Measurements from ENCODE around the gene HAO2.

HAO2 gene

GRCh38 chr1:119420638-119421037 is 52.1 kb downstream of the HAO2 start:
- H3K4me3 ChIP-seq (replicated peaks; ENCODE audit: low read depth, low read length): no peak overlapping the region
- no peak for TF ChIP-seq CTCF (IDR thresholded peaks at IDR 0.05; ENCODE audit: low read length, missing control alignments)
- no peak for DNase-seq (ENCODE audit: low read depth)

- no peak for DNase-seq (ENCODE audit: low read depth)
- H3K4me3 ChIP-seq (replicated peaks; ENCODE audit: low read depth, low read length): no peak overlapping the region
- no peak for TF ChIP-seq CTCF (IDR thresholded peaks at IDR 0.05; ENCODE audit: low read length, missing control alignments)
Measured at GRCh38 chr1:119422631-119423030, 54.0 kb downstream of the HAO2 start.

GRCh38 chr1:119428991-119429390 is 60.4 kb downstream of the HAO2 start:
- H3K4me3 ChIP-seq (replicated peaks; ENCODE audit: low read depth, low read length): no peak overlapping the region
- TF ChIP-seq CTCF (IDR thresholded peaks at IDR 0.05; ENCODE audit: low read length, missing control alignments): no peak
- DNase-seq (ENCODE audit: low read depth): no peak

- no peak overlapping the region for H3K4me3 ChIP-seq (replicated peaks; ENCODE audit: low read depth, low read length)
Measured at GRCh38 chr1:119429687-119430086, 61.1 kb downstream of the HAO2 start.

GRCh38 chr1:119430486-119430885 is 61.9 kb downstream of the HAO2 start:
- TF ChIP-seq CTCF (IDR thresholded peaks at IDR 0.05; ENCODE audit: low read length, missing control alignments): no peak
- DNase-seq (ENCODE audit: low read depth): no peak
- H3K4me3 ChIP-seq (replicated peaks; ENCODE audit: low read depth, low read length): no peak overlapping the region

More at GRCh38 chr1:119429687-119430086, 61.1 kb downstream of the HAO2 start:
- DNase-seq (ENCODE audit: low read depth): no peak
- TF ChIP-seq CTCF (IDR thresholded peaks at IDR 0.05; ENCODE audit: low read length, missing control alignments): no peak

GRCh38 chr1:119431836-119432235 is 63.3 kb downstream of the HAO2 start:
- no peak overlapping the region for H3K4me3 ChIP-seq (replicated peaks; ENCODE audit: low read depth, low read length)
- no peak for TF ChIP-seq CTCF (IDR thresholded peaks at IDR 0.05; ENCODE audit: low read length, missing control alignments)
- no peak for DNase-seq (ENCODE audit: low read depth)

GRCh38 chr1:119435052-119435451 is 66.5 kb downstream of the HAO2 start:
- no peak for DNase-seq (ENCODE audit: low read depth)
- TF ChIP-seq CTCF (IDR thresholded peaks at IDR 0.05; ENCODE audit: low read length, missing control alignments): no peak

More at GRCh38 chr1:119435052-119435451, 66.5 kb downstream of the HAO2 start:
- no peak overlapping the region for H3K4me3 ChIP-seq (replicated peaks; ENCODE audit: low read depth, low read length)
